Kidney epithelial cell (primary cell): ENCODE results near the gene SPATS1. TPM values are rescaled to one million over a fixed set of nuclear protein-coding genes. Genes with fewer than 3 reads are reported as not detected.
"Not testable (repeated sequence)": the region's sequence is repeated elsewhere in the genome, so short reads cannot be mapped to it uniquely, and the experiment has no call there.

Source experiments
- DNase-seq: peaks from one replicate; pipeline ENCODE4 v3.0.0-alpha.2; 2010; ENCODE audit warnings: low read depth
- H3K27me3 ChIP-seq: 2 replicates; pipeline ENCODE4 v1.6.0; 2011; ENCODE audit warnings: low read length; ENCODE audit not compliant: control insufficient read depth, insufficient read depth
- H3K36me3 ChIP-seq: 2 replicates; pipeline ENCODE4 v1.5.1; 2011; ENCODE audit warnings: low read length; ENCODE audit not compliant: control insufficient read depth, insufficient read depth
- H3K4me3 ChIP-seq: 2 replicates; pipeline ENCODE4 v1.5.1; 2011; ENCODE audit warnings: low read depth, mild to moderate bottlenecking, control low read depth, low read length
- CTCF ChIP-seq: IDR thresholded peaks from 2 replicates; pipeline ENCODE4 v1.5.1; 2011; ENCODE audit warnings: mild to moderate bottlenecking, moderate library complexity, low read length, control low read depth, inconsistent platforms; ENCODE audit not compliant: insufficient read depth, poor library complexity, severe bottlenecking
- total RNA-seq: library from RNA; depleted of rRNA; stranded (reverse); fragments of >200 nt; gene quantifications from 2 replicates; pipeline ENCODE4 v1.2.3, GENCODE V29; 2015

Gene SPATS1
- total RNA-seq, 1 donor from 2014 or later: not detected

GRCh38 chr6:44312901-44313788 is 29.3 kb upstream of the SPATS1 start, which contains the start of gene AARS2:
AARS2 (minus strand) TSS chr6:44313347; CDS start chr6:44313323, 24 bp downstream.
- peak; percentile 99 for TF ChIP-seq CTCF
- H3K36me3 ChIP-seq: peaks cover 2% of the 10 kb centered on the region
- DNase-seq: peak; percentile 56
- H3K27me3 ChIP-seq: peaks cover 2% of the 10 kb centered on the region
- peak within 1 kb of the TSS; percentile 66 for H3K4me3 ChIP-seq

GRCh38 chr6:44314657-44315056 is 27.8 kb upstream of the SPATS1 start:
- H3K27me3 ChIP-seq, H3K4me3 ChIP-seq, DNase-seq, H3K36me3 ChIP-seq: not testable (repeated sequence)

GRCh38 chr6:44315516-44315915 is 26.9 kb upstream of the SPATS1 start:
- no peak for DNase-seq
- no peak overlapping the region for H3K4me3 ChIP-seq
- H3K27me3 ChIP-seq: peaks cover 2% of the 10 kb centered on the region
- no peak for TF ChIP-seq CTCF
- H3K36me3 ChIP-seq: no peaks in the 10 kb centered on the region

GRCh38 chr6:44315951-44316350 is 26.5 kb upstream of the SPATS1 start:
- Histone ChIP-seq H3K27me3 (peaks cover 2% of the 10 kb centered on the region), H3K4me3 (no peak overlapping the region), H3K36me3 (no peaks in the 10 kb centered on the region)
- no peak for DNase-seq
- no peak for TF ChIP-seq CTCF

GRCh38 chr6:44316481-44316880 is 26.0 kb upstream of the SPATS1 start:
- TF ChIP-seq CTCF: no peak
- Histone ChIP-seq H3K36me3 (no peaks in the 10 kb centered on the region), H3K27me3 (peaks cover 2% of the 10 kb centered on the region)

GRCh38 chr6:44317136-44317631 is 25.3 kb upstream of the SPATS1 start:
- not testable (repeated sequence) for DNase-seq, H3K27me3 ChIP-seq, H3K36me3 ChIP-seq, H3K4me3 ChIP-seq

More at GRCh38 chr6:44316481-44316880, 26.0 kb upstream of the SPATS1 start:
- H3K4me3 ChIP-seq: no peak overlapping the region
- DNase-seq: no peak
